GM19452 (cell line): ENCODE results near the gene OR2V2.

Experiments
- ATAC-seq: cut with Tn5 transposase; IDR thresholded peaks from one replicate; pipeline ENCODE4 v1.9.1; 2021; ENCODE audit not compliant: unreplicated experiment

Gene OR2V2

GRCh38 chr5:181189962-181190710, 42.8 kb downstream of the OR2V2 start:
- no peak for ATAC-seq

GRCh38 chr5:181190711-181191525, 43.5 kb downstream of the OR2V2 start:
- peak; percentile 9 for ATAC-seq

DNA sequence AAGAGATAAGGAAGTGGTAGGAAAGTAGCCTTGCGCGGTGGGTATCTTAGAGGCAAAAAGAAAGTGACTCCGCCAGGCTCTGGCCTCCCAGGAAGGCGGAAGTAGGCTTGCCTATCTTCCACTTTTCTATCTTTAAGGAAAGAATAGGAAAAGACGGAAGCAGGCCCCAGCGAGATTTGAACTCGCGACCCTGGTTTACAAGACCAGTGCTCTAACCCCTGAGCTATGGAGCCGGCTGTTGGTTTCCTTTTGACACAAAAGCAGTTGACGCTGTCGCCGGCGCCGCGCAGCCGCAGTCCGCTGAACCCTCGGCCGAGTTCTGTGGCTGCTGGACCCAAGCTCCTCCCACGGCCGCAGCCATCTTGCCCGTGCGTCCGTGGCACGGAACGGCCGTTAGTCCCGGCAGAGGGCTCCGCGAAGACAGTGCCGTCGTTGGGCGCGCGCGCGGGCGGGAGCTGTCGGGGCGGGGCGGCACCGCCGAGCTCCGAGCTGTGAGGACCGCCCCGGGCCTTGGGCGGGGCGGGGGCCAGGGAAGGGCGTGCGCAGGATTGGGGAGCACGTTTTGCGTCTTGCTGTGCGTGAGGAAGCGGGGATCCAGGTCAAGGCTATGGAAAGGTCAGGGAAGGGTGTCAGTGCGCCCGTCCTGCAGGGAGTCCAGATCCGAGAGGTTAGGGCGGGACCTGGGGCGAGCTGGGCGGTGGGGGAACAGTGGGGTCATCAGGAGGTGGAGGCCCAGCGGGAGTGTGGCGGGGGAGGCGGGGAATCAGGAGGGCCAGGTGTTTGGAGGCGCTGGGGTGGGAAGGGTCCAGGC, 44.3 kb downstream of the OR2V2 start:
- peak; percentile 52 for ATAC-seq

GRCh38 chr5:181192337-181193046, 45.1 kb downstream of the OR2V2 start:
- ATAC-seq: no peak

GRCh38 chr5:181193656-181194055, 46.3 kb downstream of the OR2V2 start:
- no peak for ATAC-seq

- no peak for ATAC-seq
Observed at GRCh38 chr5:181194489-181195248, 47.3 kb downstream of the OR2V2 start.

DNA sequence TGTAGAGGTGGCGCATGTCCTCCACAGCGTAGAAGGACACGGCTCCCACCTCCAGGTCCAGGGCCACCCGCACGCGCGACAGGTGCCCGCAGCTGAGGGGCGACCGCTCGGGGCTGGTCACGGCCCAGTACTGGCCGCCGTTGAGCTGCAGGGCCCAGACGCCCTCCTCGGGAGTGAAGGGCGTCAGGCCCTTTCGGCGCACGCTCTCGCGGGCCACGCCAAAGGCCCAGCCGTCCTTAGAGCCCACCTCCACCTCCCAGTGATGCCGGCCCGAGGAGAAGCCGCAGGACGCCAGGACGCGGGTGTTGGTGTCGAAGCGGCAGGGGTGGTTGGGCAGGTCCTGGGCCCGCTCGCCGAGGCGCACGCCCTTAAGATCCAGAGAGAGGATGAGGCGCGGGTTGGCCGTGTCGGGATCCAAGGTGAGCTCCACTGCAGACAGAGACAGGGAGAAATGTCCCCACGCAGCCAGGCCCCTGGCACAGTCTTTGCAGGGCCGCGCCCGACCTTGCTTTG, 47.9 kb downstream of the OR2V2 start:
- ATAC-seq: no peak

GRCh38 chr5:181197326-181197951, 50.1 kb downstream of the OR2V2 start:
- ATAC-seq: no peak

DNA sequence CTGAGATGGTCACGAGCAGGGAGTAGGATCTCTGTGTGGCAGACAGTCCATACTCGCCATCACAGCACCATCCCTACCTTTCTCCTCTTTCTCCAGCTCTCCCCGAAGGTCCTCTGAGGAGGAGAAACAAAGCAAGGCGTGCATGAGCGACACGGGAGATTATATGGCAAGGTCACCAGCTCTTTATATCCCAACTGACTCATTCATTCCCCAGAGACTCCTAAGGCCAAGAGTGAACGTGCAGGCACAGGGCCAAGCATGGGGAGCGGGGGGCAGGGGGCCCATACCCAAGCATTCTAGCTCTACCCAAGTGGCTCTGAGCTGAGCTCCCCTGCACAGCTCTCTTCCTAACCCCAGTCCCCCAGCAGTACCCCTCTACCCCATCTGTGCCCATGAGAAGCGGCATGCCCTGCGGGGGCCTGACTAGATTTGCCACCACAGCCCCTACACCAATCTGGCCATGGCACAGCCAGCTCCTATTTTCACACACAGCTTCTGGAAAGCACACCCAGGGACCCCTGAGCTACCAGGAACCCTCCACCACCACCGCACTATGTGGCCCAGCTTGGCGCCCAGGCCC, 50.8 kb downstream of the OR2V2 start:
- no peak for ATAC-seq

DNA sequence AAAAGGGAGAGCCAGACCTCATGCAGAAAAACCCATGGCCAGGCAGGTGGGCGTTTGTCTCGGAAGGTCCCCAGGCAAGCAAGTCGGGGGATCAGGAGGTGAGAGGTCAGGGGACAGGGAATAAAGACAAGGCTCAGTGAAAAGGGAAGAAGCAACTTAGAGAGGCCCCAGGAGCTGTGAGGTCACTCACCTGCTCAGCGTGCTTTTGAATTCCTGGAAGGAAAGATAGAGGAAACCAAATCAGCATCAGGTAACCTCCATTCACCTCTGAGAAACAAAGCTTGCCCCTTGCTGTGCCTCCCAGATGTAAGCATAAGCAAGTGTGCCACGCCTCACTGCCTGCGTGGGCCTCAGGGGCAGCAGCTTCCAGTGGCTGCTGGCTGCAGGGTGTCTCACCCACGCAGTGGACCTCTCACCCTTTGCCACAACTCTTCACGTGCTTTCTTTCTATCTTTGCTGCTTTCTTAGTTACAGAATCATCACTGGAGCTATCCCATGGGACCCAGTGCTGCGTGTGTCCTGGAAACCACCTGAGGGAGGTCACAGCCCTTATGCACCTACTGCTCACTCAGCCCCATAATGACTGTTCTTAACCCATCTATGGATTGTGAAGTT, 51.6 kb downstream of the OR2V2 start:
- peak; percentile 80 for ATAC-seq

GRCh38 chr5:181199881-181200638, 52.7 kb downstream of the OR2V2 start:
- ATAC-seq: no peak

DNA sequence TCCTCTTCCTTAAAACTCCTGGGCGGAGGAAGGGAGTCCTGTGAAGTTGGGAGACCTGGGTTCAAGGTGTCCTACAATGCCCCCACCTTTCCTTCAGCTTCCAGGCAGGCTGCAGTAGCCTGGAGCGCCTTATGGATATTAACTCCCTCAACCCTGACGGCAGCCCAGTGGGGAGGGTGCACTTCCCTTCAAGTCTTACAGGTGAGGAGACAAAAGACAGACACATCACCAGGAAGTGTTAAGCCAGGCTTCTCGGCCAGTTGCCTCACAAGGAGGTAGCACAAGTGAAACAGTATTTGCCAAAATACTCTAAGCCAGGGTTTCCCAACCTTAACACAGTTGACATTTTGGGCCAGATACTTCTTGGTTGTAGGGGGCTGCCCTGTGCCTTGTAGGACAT, 53.4 kb downstream of the OR2V2 start:
- ATAC-seq: no peak

GRCh38 chr5:181203093-181203711, 55.8 kb downstream of the OR2V2 start:
- no peak for ATAC-seq

- no peak for ATAC-seq
Observed at GRCh38 chr5:181203777-181204112, 56.4 kb downstream of the OR2V2 start.

- ATAC-seq: no peak
Observed at GRCh38 chr5:181204113-181204825, 56.9 kb downstream of the OR2V2 start.

GRCh38 chr5:181204826-181205760, 57.7 kb downstream of the OR2V2 start, which contains the start of gene TRIM7:
Gene TRIM7, minus strand, starts transcription at chr5:181205196. Its CDS starts 86 bp downstream, at chr5:181205110.
- no peak for ATAC-seq
